ENCODE measurements around the gene PIK3R1. TPM values are rescaled to one million over a fixed set of nuclear protein-coding genes. Genes with fewer than 3 reads are reported as not detected.
A peak's percentile ranks its signal among the peaks of the same experiment; 100 is the strongest.
"Not testable (repeated sequence)": the region's sequence is repeated elsewhere in the genome, so short reads cannot be mapped to it uniquely, and the experiment has no call there.

The PIK3R1 gene
- total RNA-seq, 1 donor from 2014 or later, result 70.6 TPM

DNA sequence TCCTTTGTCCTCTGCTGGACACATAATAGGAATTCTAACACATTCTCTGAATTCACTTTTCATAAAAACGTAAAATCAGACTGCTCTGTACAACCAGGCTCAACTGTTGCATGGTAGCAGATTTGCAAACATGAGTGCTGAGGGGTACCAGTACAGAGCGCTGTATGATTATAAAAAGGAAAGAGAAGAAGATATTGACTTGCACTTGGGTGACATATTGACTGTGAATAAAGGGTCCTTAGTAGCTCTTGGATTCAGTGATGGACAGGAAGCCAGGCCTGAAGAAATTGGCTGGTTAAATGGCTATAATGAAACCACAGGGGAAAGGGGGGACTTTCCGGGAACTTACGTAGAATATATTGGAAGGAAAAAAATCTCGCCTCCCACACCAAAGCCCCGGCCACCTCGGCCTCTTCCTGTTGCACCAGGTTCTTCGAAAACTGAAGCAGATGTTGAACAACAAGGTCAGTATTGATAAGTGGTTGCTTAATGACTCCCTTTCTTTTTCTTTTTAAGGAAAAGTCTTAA, 11.1 kb downstream of the PIK3R1 start:
- DNase-seq, result no peak

DNA sequence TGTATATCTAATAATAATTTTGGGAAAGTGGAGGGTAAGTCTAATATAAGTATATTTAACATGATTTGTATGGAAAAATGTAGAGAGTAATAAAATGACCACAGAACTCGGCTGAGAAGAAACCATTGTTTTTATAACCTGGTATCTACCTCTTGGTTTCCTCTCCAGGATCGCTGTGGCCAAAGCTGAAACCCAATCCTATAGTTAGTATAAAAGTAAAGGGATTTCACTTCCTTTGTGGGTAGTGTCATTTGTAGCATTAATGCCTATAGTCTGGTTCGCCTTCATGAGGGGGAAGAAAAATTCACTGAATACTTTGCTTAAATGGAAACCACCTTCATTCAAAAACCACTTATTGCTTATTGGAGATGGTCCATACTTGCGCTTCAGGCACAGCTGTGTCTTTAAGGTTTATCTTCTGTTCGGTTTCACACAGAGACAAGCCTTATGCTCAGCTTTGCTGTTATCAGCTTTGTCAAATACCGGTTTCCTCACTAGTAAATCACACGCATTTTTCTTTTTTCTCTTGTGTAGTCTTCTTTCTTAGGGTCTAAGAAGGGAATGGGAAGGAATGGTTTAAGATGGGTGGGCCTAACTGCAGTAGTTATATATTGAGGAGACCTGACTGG, 12.1 kb downstream of the PIK3R1 start:
- DNase-seq, result no peak

DNA sequence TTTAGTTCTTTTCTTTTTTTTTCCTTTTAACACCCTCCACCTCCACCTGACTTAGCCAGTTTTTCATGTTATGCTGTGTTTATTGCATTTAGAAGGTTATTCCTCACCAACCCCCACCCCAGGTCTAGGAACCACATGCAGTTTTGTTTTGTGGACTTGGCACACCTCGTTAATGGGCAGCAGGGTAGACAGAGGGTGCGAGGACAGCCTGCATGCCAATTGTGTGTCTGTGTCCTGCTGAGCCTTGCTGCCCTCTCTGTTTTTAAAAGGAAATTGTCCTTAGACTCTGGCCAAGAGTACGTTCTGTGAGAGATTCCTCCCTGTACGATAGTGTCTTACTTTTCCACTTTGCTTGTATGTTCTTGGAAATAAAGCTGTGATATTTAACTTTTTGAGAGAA, 13.9 kb downstream of the PIK3R1 start:
- DNase-seq, result no peak

DNA sequence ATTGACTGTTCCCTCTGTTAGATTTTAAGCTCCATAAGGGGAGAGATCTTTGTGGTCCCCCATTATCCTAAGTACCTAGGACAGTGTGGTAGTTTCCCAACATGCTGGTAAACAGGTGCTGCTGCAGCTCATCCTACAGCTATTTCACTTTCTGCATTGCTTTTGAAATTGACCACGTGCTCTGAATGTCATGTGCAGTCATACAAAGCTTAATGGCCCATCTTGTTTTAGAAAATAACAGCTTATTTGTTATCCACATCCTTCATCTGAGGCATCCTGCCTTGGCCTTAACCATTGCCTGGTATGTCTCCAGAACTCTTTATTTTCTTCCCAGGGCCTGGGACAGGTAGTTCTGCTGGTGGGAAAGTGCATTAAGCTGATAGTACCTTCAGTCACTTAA, 14.7 kb downstream of the PIK3R1 start:
- DNase-seq, result no peak

DNA sequence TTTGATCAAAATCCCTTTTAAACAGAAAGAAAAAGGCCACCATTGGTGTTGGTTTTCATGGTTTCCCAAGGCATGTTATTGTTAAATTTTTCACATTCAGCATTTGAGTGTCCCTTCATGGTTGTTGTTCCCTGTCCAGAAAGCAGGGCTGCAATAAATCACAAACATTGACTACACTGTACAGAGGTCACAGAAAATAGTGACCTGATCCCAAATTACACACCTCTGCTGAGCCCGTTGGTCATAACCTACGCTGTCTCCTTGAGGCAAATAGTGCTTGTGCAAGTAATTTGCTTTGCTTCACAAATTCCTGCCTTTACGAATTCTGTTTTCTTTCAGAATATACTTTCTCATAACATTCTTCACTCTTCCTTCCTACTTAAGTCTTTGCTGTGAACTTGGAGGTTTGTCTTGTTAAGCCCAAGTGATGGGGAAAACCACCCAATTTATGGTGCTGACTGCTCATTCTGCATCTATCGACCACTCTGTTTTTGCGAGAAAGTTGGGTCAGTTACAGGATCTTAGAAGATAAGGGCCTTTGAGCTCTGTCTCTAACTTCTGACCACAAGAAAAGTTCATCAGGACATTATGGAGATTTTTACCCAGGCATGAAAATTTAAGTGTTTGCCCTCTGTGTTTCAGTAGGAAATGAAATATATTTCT, 16.0 kb downstream of the PIK3R1 start:
- no peak for DNase-seq

DNA sequence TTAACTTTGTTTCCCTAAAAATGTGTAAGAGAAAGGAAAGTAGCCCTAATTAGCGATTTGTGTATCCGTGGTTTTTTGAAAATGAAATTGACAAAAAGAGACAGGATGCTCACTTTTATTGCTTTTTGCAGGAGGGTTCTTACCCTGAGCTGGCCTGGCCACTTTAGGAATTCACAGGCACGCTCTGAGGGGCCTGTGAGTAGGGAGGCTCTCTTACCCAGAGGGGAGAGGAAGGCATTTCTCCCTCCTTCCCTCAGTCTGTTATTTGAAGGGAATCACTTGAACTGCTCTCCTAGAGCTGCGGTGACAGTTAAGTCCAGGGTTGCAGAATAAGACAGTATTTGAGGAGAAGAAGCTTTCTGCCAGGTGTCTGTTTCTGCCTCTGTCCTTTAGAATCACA, 16.7 kb downstream of the PIK3R1 start:
- no peak for DNase-seq

DNA sequence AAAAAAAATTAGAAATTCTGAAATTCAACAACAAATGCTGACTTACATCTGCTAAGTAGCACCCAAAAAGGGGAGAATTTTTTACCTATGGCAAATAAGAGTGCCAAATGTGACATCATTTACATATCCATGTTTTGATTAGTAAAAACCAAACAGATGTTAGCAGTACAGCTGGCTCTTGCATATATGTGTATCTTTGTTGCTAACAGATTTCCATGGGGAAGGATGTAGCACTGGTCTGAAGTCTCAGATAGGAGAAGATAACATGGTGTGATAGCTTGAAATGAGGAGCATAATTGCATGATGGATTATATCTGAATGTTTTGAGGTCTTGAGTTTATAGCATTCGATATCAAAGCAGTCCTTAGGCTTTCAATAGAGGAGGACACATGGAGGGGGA, 17.5 kb downstream of the PIK3R1 start:
- no peak for DNase-seq

DNA sequence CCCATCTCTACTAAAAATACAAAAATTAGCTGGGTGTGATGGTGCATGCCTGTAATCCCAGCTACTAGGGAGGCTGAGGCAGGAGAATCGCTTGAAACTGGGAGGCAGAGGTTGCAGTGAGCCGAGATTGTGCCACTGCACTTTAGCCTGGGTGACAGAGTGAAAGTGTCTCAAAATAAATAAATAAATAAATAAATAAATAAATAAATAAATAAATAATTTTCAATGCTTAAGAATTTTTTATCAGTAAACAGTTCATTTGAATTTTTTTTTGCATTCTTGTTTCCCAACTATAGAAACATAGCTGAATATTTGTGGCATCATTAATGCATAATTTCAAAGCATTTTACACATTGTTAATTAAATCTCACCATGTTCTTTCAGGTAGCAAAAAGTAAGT, 19.7 kb downstream of the PIK3R1 start:
- not testable (repeated sequence) for DNase-seq

DNA sequence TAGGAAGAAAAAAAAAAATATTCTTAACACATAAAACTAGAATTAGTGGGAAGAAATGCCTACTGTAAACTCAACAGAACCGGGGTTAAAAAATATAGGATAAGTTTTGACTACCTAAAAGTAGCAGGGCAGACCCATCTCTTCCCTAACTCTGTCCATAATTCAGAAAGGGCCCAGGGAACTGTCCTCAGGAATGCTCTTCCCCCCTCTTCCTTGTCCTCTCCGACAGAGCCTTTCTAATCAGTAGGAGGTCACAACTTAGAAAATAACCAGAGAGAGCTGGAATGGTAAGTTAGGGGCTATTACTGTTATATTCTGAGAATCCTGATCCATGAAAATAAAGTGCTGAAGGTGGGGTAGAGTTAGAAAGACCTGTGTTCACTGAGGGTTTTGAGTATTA, 22.2 kb downstream of the PIK3R1 start:
- DNase-seq, result no peak

DNA sequence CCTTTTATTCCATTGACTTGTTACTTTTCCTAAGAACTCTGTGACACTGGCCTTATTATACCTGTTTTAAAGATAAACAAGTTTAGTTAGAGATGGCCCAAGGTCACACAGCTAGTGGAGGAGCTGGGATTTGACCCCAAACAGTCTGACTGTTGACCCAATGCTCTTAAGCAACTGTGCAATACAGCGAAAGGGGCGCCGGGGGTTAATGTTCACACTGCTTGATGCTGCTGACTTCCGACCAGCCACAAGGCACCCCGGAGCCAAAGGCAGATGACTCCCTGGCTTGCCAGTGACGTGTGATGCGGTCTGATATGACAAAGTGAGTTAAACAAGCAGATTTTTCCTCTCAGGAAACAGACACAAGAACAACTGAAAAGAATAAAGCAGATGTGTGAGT, 23.9 kb downstream of the PIK3R1 start:
- peak; percentile 45 for DNase-seq

DNA sequence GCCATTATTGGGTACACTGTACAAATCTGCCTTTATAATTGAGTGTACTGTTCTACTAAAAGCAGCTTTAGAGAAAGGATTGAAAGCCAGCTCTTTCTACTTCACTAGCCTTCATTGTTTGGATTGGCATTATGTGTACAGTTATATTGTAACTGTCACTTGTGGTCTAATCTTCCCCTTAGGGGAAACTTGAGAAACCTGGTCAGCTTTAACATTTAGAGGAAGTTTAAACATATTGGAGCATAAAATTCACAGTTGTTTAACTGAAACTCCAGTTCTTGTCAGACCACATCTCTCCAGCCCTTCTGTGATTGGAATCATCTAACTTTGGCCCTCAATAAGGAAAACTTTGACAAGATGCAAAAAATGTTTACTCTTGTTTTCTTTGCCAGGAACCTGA, 24.6 kb downstream of the PIK3R1 start:
- peak; percentile 42 for DNase-seq

DNA sequence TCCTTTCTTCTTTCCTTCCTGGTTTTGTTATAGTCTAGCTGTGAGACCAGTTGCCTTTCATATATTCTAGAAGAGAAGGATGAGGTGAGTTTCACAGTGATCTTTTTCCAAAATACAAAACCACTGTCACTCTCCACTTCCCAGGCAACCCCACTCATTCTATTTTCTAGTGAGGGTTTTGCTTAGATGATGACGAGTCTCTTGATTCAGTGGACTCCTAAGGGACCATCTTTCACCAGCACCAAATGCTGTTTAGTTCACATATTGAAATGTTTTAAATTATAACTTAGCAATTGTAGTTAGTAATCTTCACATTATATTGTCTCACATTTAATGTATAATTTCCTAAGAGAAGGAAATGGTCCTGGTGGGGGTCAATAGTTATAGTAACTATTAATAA, 25.2 kb downstream of the PIK3R1 start:
- DNase-seq, result no peak

DNA sequence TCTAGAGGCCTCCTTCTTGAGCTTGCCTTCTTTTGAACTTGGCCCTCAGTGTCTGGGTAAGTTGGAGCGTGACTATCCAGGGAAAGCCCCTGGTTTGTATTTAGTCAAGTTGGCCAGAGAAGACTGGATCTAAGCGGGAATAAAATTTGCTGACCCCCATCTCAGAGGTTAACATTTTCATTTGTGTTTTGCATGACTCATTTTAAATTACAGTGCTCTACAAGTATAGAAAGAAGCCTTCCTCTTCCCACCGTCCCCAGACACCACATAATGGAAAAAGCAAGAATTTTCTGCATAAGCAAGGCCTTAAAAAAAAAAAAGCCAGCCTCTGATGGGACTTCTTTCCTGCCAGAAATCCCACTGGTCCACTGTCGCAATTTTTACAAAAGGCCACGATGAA, 27.2 kb downstream of the PIK3R1 start:
- peak; percentile 19 for DNase-seq

DNA sequence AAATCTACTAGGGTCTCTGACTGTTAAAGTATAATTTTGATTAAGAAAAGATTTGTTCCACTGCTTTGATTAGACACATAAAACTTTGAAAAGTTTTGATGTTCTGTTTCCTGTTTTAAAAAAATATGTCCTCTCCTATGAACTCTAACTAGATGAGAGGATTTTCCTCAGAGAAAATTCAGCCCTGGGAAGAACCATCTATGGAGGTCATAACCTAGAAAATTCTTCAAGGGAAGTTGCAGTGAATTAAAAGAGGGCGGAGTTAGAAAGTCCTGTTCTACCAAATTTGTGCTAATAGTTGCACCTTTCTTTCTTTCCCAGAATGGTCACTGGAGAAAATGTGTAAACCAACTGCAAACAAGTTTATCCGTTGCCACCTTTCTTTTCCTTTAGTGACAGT, 27.7 kb downstream of the PIK3R1 start:
- no peak for DNase-seq

DNA sequence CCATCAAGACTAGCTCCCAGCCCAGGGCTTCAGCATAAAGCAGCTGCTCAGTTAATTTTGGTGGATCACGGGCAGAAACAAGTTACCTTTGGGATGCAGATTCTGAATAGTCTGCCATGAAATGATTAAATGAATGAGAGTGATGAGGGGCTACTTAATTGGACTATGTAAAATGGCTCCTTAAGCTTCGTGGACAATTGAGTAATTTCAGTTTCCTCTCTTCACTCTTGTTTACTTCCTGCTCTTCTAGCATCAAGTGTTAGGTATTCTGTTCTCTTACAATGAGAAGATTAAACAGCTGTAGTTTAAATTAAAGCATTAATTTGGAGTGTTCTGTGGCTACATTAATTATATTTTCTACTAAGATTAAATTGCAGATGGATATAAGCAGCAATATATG, 28.1 kb downstream of the PIK3R1 start:
- DNase-seq, result no peak

DNA sequence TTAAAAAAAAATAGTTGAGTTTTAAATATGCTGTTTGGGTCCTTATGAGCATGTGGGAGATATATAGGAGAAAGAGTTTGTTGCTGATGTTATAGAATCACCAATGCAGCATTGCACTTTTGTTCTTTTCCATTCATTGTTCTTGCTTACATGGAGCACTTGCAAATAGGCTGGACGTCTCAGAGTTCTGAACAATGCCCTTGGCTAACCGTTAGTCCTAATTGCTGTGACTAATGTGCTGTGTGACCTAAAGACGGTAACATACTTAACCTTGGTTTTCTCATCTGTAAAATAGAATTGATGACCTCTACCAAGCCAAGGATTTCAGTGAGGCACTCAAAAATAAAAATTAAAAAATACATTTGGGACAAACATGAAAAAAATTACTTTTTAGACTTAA, 29.8 kb downstream of the PIK3R1 start:
- DNase-seq, result no peak

DNA sequence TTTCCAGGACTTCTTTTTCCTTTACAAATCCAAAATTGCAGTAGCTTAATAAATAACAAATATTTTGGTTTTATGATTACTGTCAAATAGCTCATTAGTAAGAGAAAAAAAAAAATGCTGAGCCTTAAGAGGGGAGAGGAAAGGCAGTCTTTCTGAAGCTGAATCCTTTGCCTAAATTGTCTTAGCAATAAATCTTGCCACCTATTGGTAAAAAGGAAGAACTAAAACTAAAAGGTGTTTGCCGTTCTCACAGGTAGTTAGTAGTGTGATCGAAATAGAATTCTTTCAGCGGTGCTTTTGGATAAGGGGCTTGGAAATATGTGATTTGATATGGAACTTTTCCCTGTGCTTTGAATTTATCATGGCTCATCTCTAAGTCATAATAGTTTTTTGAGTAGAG, 31.2 kb downstream of the PIK3R1 start:
- DNase-seq, result no peak

DNA sequence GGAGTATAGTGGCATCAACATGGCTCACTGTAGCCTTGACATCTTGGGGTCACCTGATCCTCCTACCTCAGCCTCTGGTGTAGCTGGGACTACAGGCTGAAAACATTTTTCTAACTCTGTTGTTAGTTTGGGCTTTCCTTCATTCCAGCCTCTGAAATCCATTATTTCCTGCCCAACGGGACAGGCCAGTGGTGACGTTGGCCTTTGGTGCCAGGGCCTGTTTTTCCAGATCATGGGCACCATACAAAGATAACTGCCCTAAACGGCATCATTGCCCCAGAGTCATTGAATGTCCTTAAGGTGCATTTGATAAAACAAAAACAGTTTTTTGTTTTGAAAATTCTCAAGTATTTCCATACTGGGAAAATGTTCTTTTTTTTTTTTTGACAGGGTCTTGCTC, 32.1 kb downstream of the PIK3R1 start:
- DNase-seq, result no peak

DNA sequence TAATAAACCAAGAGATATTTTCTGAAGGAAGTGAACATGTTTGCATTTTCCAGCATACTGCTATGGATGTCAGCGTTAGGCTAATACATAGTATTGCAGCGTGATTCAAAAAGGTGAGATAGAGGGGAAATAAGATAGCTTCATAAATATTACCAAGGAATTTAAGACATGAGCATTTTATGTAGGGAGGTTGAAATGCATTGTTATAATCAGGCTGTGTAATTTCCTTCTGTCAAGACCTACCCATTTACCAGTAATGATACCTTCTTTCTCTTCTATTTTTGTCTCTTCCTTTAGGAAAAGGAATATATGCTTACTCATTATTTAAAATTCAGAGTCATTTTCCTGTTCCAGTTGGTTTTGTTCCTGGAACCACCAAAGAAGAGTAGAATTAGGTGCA, 33.3 kb downstream of the PIK3R1 start:
- DNase-seq, result no peak

DNA sequence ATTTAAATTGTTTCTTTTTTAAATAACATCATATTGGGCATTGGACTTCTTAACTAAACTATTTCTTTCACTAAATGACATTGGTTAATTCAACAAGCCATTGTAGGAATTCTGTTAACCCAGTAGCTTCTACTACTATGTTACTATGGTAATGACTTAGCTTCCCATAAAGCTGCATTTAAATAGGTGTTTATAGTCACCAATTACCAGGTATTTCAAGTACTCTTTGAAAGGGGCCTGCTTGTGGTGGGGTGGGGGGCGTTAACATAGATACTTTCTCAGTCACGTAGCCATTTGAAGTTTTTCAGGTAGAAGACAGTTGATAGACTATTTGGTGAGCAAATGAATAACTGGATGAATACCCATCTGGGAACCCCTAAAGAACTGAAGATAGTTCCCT, 34.0 kb downstream of the PIK3R1 start:
- no peak for DNase-seq

DNA sequence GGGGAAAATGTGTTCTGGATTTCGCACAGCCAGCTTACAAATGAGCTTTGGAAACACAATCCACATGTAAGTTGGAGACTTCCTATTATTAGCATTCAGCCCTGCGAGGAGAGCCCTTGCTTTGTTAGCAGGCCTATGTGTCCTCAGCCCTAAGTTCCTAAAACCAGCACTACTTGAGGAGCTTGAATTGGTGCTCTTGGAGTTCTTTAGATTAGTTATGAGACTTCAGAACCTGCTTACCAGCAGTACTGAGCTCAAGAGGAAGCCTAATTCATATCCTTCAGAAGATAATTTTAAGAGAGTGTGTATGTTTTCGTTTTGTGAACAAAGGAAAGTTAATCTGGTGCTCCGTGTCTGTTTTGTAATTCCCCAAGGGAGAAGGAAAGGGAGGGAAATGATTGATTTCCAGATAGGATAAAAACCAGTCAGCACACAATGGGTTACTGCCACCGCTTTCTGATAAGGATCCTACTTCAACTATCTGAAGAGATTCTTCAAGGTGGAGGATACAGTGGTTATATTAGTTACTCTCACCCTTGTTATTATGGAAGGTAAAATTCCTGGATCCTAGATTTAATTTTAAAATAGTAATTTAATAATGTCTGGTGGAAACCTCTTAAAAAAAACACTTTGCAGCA, 35.2 kb downstream of the PIK3R1 start:
- DNase-seq, result peak; percentile 31

DNA sequence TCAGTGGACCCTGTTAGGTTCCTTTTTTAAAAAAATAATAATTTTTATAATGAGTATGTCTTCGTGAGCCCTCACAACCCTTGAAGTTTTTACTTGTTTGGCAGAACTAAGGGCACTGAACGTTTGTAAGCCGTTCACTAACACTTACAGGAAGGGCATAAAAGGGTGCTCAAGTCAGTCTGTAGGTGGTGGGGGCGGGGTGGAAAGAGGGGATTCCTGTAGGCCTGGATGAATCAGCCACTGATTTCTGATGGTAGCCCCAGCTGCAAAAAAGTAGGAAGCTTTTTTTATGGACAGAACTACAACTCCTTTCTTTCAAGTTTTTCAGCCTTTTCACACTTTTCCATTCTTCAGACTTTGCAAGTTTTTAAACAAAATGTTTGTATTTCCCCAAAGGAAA, 35.8 kb downstream of the PIK3R1 start:
- no peak for DNase-seq

DNA sequence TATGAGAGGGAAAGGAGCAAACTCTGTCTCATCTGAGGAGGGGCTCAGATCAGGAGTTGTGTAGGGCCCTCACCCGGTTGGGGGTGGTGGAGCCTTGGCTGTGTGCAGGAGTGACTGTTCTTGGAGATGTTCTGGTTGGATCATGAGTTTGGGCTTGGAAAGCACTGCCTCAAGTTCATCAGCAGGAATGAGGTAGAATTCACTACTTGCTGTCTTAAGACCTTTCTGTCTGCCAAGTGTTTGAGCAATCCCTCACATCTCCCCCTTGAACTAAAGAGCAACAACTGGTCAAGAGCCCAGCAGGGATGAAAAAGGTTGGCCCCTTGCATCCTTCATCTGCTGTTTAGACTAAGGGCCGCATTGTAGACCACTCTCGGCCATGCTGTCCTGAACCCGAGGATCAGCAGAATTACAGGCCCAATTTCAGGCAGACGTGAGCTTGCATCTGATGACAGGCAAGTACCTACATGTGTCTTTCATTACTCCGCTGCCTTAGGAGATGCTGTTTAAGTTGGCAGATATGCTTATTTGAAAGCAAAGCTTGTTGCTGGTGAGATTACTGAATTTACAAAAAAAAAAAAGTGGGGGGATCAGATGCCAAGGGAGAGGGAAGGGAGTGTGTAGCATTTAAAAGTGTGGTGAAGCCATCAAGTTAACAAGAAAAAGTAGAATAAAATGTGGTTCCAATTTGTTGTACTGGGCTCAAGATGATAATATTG, 36.4 kb downstream of the PIK3R1 start:
- peak; percentile 71 for DNase-seq
